ENCODE results near the gene GPR108.
"Not testable (repeated sequence)": the region's sequence is repeated elsewhere in the genome, so short reads cannot be mapped to it uniquely, and the experiment has no call there.

GPR108 gene

DNA sequence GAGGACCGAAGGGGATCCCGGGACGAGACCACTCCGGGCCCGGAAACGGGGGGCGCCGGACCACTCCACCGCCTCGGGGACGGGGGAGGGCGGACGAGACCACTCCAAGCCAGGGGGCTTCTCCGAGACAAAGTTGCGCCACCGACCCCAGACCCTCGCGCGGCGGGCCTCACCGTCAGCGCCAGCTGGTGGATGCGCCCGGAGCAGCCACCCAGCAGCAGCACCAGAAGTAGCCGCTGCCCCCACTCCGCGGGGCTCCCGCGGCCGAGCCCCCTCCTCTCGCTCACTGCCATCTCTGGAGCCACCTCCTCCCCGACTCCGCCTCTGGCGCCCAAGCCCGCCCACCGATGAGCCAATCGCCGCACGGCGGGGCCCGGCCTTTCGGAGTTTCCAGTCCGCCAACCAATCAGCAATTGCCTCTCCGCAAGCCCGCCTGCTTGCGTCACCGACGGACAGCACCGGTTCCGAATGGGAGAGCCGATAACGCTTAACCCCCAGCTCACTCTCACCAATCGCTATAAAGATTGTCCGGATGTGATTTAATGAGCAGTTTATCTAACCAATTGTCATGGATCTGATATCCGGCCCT is at the start of gene GPR108:
Gene GPR108 (minus strand): TSS at position 297 of the 589 bp plus-strand sequence. CDS start 4 bp downstream, at position 293.
- H3K27me3 ChIP-seq (ENCODE audit: low read depth), result no peaks in the 10 kb centered on the region
- peaks cover 9% of the 10 kb centered on the region for H3K36me3 ChIP-seq (replicated peaks)
- H3K4me1 ChIP-seq, result peaks cover 24% of the 10 kb centered on the region
- DNase-seq (ENCODE audit: low spot score in 2 of 2), result peak; percentile 99 to 100
- in situ Hi-C loops (cut with MboI; ENCODE audit: low sequenced_read_pairs), result loop anchor here (5.0 kb wide), 1 partner anchor 220 kb away; no protein-coding TSS in a partner anchor
- no peaks in the 10 kb centered on the region for H3K9me3 ChIP-seq
- peak within 1 kb of the TSS; percentile 74 for H3K4me3 ChIP-seq

DNA sequence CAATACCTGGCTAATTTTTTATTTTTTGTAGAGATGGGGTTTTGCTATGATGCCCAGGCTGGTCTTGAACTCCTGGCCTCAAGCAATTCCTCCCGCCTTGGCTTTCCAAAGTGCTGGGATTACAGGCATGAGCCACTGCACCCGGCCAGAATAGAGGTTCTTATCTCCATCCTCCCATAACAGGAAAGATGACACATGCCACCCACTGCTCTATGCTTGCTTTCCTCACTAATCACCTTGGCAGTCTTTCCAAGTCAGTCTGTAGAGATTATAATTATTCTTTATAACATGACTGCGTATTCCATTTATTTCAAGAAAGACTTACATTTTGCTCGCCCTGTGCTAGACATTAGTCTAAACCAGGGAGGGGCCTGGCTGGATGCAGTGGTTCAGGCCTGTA is 41.8 kb upstream of the GPR108 start:
- no peak overlapping the region for H3K4me3 ChIP-seq
- no peak for DNase-seq (ENCODE audit: low spot score in 2 of 2)
- H3K36me3 ChIP-seq (replicated peaks), result no peaks in the 10 kb centered on the region
- H3K27me3 ChIP-seq (ENCODE audit: low read depth), result no peaks in the 10 kb centered on the region
- in situ Hi-C loops (cut with MboI; ENCODE audit: low sequenced_read_pairs), result no loop called here
- no peaks in the 10 kb centered on the region for H3K4me1 ChIP-seq
- no peaks in the 10 kb centered on the region for H3K9me3 ChIP-seq

DNA sequence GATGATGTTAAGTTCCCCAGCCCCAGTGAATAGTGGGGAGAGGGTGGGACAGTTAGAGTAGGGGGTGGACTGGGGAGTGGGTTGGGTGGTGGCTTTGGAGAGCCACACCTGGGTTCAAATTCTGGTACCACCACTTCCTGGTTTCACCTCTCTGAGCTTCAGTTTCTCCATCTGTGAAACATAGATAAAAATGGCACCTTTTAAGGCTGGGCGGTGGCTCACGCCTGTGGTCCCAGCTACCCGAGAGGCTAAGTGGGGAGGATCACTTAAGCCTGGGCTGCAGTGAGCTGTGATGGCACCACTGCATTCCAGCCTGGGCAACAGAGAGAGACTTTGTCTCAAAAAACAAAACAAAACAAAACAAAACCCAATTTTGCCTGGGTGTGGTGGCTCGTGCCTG is 41.0 kb upstream of the GPR108 start:
- H3K27me3 ChIP-seq (ENCODE audit: low read depth), result no peaks in the 10 kb centered on the region
- H3K36me3 ChIP-seq (replicated peaks), result no peaks in the 10 kb centered on the region
- no peak overlapping the region for H3K4me3 ChIP-seq
- DNase-seq (ENCODE audit: low spot score in 2 of 2), result no peak
- no peaks in the 10 kb centered on the region for H3K4me1 ChIP-seq
- H3K9me3 ChIP-seq, result no peaks in the 10 kb centered on the region
- in situ Hi-C loops (cut with MboI; ENCODE audit: low sequenced_read_pairs), result no loop called here

DNA sequence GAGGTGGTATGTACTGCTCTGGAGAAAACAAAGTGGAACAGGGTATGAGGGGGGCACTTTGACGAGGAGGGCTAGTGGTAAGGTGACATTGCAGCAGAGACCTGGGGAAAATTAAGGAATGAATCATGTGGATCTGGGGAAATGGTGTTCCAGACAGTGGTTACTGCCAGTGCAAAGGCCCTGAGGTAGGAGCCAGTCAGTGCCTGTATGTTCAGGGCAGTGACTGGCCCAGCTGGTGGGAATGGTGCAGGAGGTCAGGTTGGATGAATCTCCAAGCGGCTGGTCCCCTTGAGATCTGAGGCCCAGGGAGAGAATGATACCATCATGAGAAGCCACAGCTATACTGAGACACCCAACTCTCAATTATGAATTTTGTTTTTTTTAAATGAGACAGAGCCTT is 40.1 kb upstream of the GPR108 start:
- no peak for DNase-seq (ENCODE audit: low spot score in 2 of 2)
- H3K9me3 ChIP-seq, result no peaks in the 10 kb centered on the region
- no peaks in the 10 kb centered on the region for H3K27me3 ChIP-seq (ENCODE audit: low read depth)
- in situ Hi-C loops (cut with MboI; ENCODE audit: low sequenced_read_pairs), result no loop called here
- H3K4me3 ChIP-seq, result no peak overlapping the region
- no peaks in the 10 kb centered on the region for H3K36me3 ChIP-seq (replicated peaks)
- H3K4me1 ChIP-seq, result no peaks in the 10 kb centered on the region

DNA sequence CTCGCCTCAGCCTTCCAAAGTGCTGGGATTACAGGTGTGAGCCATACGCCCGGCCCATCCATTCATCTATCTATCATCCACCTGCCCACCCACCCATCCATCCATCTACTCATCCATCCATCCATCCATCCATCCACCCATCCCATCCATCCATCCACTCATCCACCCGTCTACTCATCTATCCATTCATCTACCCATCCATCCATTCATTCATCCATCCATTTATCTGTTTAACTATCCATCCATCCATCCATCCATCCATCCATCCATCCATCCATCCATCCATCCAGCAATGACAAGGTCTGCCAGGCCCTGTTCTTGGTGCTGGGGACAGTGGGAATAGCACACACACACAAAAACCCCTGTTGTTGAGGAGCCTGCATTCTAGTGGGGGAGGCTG is 39.6 kb upstream of the GPR108 start:
- Histone ChIP-seq H3K4me3 (no peak overlapping the region), H3K27me3 (ENCODE audit: low read depth) (no peaks in the 10 kb centered on the region), H3K4me1 (no peaks in the 10 kb centered on the region), H3K9me3 (no peaks in the 10 kb centered on the region), H3K36me3 (replicated peaks) (no peaks in the 10 kb centered on the region)
- in situ Hi-C loops (cut with MboI; ENCODE audit: low sequenced_read_pairs), result no loop called here
- no peak for DNase-seq (ENCODE audit: low spot score in 2 of 2)

DNA sequence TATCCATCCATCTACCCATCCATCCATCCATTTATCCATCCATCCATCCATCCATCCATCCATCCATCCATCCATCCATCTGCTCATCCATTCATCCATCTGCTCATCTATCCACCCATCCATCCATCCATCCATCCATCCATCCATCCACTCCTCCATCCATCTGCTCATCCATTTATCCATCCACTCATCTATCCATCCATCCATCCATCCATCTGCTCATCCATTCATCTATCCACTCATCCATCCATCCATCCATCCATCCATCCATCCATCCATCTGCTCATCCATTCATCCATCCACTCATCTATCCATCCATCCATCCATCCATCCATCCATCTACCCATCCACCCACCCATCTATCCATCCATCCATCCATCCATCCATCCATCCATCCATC is 38.7 kb upstream of the GPR108 start:
- H3K4me1 ChIP-seq; in situ Hi-C loops (cut with MboI; ENCODE audit: low sequenced_read_pairs); H3K9me3 ChIP-seq; H3K27me3 ChIP-seq (ENCODE audit: low read depth); H3K36me3 ChIP-seq (replicated peaks); H3K4me3 ChIP-seq; DNase-seq (ENCODE audit: low spot score in 2 of 2): not testable (repeated sequence)

DNA sequence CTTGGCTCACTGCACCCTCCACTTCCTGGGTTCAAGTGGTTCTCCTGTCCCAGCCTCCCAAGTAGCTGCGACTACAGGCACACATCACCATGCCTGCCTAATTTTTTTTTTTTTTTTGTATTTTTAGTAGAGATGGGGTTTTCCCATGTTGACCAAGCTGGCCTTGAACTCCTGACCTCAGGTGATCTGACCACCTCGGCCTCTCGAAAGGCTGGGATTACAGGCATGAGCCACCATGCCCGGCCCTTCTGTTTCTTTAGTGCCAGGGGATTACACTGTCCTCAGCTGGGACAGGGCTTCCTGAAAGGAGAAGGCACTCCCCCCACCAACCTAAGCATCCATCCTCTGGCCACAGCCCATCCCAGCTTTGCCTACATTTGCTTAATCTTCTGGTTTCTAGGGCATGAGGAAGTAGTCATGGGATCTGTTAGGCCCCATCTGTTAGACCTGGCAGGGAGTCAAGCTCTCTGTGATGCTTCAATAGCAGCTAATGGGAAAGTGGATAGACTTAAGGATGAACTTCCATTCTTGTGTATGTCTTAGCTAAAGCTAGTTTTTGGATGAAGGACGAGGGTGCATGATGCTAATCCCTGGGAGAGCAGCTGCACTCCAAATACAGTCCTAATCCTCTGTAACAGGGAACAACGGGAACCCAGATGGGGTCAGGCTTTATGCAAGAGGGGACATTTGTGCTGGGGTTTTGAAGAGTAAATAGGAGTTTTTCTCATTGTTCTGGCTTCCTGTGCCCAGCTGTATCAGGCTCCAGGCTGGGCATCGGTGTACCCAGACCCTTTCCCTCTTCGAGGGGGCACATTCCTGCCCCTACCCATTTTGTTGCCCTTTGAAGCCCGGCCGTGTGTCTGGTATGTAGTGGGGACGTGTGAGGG is 37.7 kb upstream of the GPR108 start:
- no peaks in the 10 kb centered on the region for H3K9me3 ChIP-seq
- in situ Hi-C loops (cut with MboI; ENCODE audit: low sequenced_read_pairs), result no loop called here
- no peaks in the 10 kb centered on the region for H3K36me3 ChIP-seq (replicated peaks)
- no peak for DNase-seq (ENCODE audit: low spot score in 2 of 2)
- H3K4me3 ChIP-seq, result no peak overlapping the region
- H3K4me1 ChIP-seq, result no peaks in the 10 kb centered on the region
- H3K27me3 ChIP-seq (ENCODE audit: low read depth), result no peaks in the 10 kb centered on the region

DNA sequence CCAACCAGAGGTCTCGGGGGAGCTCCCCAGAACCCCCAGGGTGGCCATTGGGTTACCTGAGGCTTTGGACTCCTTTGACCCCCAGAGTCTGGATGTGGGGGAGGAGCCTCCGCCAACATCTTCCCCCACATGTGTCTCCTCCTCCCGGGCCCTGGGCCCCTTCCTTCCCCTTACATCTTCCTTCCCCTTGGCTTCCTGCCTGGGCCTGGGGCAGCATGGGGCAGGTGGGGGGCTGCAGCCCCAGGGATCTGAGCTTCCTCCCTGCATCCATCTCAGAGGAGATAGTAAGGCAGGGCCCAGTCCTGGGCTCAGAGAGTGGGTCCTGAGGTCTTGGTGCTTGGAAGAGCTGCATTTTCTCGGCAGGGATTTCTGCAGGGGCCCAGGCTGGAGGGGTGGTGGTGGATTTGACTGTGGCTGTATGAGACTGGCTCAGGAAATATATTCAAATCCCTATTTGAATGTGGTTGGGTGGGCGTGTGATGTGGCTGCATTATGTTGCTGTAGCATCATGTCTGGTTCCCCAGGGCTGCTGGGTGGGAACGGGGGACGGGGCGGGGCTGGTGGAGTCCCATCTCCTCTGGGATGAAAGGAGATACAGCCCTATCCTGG is 36.0 kb upstream of the GPR108 start:
- DNase-seq (ENCODE audit: low spot score in 2 of 2), result no peak
- H3K4me3 ChIP-seq, result no peak overlapping the region
- no peaks in the 10 kb centered on the region for H3K27me3 ChIP-seq (ENCODE audit: low read depth)

DNA sequence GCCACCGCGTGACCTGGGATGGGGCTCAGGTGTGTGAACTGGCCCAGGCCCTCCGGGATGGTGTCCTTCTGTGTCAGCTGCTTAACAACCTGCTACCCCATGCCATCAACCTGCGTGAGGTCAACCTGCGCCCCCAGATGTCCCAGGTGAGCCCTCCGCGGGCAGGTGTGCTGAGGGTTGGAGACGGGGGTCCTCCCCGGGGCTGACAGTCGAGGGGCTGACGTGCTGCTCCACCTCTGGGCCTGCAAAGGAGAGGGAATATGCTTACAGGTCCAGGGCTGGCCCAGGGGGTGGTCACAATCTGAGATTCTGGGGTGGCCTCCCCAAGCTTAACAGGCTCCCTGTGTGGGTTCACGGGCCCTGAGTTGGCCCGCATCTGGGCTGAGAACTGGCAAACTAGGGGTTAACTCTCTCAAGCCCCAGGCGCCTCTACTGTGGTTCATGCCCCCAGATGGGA is 35.5 kb upstream of the GPR108 start:
- Histone ChIP-seq H3K9me3 (no peaks in the 10 kb centered on the region), H3K36me3 (replicated peaks) (no peaks in the 10 kb centered on the region), H3K4me1 (no peaks in the 10 kb centered on the region), H3K27me3 (ENCODE audit: low read depth) (no peaks in the 10 kb centered on the region), H3K4me3 (no peak overlapping the region)
- in situ Hi-C loops (cut with MboI; ENCODE audit: low sequenced_read_pairs), result no loop called here
- DNase-seq (ENCODE audit: low spot score in 2 of 2), result no peak

More for the DNA sequence above, 36.0 kb upstream of the GPR108 start:
- Histone ChIP-seq H3K4me1 (no peaks in the 10 kb centered on the region), H3K9me3 (no peaks in the 10 kb centered on the region), H3K36me3 (replicated peaks) (no peaks in the 10 kb centered on the region)
- in situ Hi-C loops (cut with MboI; ENCODE audit: low sequenced_read_pairs), result no loop called here

DNA sequence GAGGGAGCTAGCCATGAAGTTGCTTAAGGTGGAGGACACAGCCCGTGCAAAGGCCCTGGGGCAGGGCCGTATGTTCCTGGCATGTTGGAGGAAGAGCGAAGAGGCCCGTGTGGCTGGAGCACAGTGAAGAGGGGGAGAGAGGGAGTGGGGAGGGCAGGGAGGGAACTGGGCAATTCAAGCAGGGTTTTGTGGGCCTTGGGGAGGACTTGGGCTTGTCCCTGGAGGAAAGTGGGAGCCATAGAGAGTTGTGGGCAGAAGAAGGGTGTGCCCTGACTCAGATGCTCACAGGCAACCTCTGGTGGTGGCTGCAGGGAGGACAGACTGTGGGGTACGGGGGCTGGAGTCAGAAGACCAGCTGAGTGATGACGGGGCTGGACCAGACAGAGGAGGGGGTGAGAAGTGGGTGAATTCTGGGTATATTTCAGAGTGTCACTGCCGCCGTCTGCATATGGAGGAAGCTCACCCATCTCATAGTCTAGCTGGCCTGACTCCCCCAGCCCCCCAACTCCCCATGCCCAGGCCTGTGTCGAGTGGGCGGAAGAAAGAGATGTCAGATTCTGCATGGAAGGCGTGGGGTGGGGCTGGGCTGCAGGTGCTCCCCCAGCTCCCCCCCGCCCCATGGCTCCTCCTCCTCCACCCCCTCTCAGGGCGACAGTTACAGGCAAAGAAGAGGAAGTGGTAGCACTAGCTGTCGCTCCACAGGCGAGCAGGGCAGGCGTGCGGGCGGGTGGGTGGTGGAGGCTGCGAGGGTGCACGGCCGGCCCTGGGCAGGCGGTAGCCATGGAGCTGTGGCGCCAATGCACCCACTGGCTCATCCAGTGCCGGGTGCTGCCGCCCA is 34.9 kb upstream of the GPR108 start, which contains the start of gene VAV1:
Gene VAV1 (plus strand): TSS at position 681 of the 838 bp plus-strand sequence. CDS start 100 bp downstream, at position 781.
- Histone ChIP-seq H3K4me1 (no peaks in the 10 kb centered on the region), H3K36me3 (replicated peaks) (no peaks in the 10 kb centered on the region), H3K27me3 (ENCODE audit: low read depth) (no peaks in the 10 kb centered on the region), H3K4me3 (no peak within 1 kb of the TSS), H3K9me3 (no peaks in the 10 kb centered on the region)
- peak in 1 of 2 experiments; percentile 33 for DNase-seq (ENCODE audit: low spot score in 2 of 2)
- in situ Hi-C loops (cut with MboI; ENCODE audit: low sequenced_read_pairs), result no loop called here

DNA sequence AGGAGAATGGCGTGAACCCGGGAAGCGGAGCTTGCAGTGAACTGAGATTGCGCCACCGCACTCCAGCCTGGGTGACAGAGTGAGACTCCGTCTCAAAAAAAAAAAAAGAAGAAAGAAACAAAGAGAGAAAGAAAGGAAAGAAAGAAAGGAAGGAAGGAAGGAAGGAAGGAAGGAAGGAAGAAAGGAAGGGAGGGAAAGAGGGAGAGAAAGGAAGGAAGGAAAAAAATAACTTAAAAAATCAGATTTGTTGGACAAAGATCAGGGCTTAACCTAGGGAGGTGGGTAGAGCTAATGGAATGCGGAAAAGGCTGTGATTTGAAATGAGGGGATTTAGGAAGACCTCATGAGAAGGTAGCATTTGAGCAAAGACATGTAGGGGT is 34.3 kb upstream of the GPR108 start:
- H3K36me3 ChIP-seq (replicated peaks); DNase-seq (ENCODE audit: low spot score in 2 of 2); H3K4me3 ChIP-seq; H3K4me1 ChIP-seq; H3K9me3 ChIP-seq; H3K27me3 ChIP-seq (ENCODE audit: low read depth); in situ Hi-C loops (cut with MboI; ENCODE audit: low sequenced_read_pairs): not testable (repeated sequence)

DNA sequence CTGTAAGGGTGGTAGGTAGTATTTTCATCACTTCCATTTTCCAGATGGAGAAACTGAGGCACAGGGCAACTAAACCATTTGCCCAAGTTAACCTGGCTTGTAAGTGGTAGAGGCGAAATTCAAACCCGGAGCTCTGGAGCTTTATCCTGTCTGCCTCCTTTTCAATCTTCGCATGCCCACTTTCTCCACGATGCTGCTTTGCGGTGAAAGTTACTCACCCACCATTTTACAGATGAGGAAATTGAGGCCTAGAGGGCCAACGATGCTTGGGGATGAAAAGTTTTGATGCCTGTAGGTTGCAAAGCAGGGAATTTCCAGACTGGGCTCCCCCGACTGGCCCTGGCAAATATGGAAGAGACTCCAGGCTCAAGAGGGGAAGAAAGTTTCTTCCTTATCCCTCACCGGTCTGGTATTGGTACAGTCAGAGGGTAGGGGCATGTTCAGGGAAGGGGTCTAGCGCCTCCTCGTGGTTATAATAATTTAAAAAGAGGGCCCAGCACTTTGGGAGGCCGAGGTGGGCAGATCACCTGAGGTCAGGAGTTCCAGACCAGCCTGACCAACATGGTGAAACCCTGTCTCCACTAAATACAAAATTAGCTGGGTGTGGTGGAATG is 31.7 kb upstream of the GPR108 start:
- DNase-seq (ENCODE audit: low spot score in 2 of 2), result peak; percentile 27 to 43
- peaks cover 6% of the 10 kb centered on the region; the same call in 1 of the 2 replicates for H3K4me1 ChIP-seq

DNA sequence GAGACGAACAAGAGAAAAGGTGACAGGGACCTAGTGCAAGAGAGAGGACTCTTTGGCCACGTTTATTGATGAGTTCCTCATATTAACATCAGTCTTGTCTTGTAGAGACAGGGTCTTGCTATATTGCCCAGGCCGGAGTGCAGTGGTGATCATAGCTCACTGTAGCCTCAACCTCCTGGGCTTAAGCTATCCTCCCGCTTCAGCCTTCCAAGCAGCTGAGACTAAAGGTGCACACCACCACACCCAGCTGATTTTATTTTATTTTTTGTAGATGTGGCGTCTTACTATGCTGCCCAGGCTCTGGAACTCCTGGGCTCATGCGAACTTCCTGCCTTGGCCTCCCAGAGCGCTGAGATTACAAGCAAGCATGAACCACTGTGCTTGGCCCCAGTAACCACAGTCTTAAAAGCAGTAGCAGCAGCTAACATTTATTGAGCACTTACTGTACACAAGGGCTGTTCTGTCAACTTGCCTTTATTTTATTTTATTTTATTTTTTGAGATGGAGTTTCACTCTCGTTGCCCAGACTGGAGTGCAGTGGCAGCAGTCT is 30.9 kb upstream of the GPR108 start:
- Histone ChIP-seq H3K4me3 (peak overlapping the region; percentile 51), H3K4me1 (peaks cover 6% of the 10 kb centered on the region; the same call in 1 of the 2 replicates), H3K27me3 (ENCODE audit: low read depth) (no peaks in the 10 kb centered on the region), H3K9me3 (no peaks in the 10 kb centered on the region), H3K36me3 (replicated peaks) (no peaks in the 10 kb centered on the region)
- in situ Hi-C loops (cut with MboI; ENCODE audit: low sequenced_read_pairs), result no loop called here
- no peak for DNase-seq (ENCODE audit: low spot score in 2 of 2)

More for the DNA sequence above, 31.7 kb upstream of the GPR108 start:
- in situ Hi-C loops (cut with MboI; ENCODE audit: low sequenced_read_pairs), result no loop called here
- Histone ChIP-seq H3K27me3 (ENCODE audit: low read depth) (no peaks in the 10 kb centered on the region), H3K4me3 (no peak overlapping the region), H3K36me3 (replicated peaks) (no peaks in the 10 kb centered on the region), H3K9me3 (no peaks in the 10 kb centered on the region)
